Muscle layer of colon (tissue), 2 donors: ENCODE data around the gene PPCDC.

Experiments used
- H3K27ac ChIP-seq: one replicate; pipeline ENCODE4 v1.7.0; 2013; ENCODE audit warnings: low read depth, mild to moderate bottlenecking, low read length, moderate library complexity
- H3K27me3 ChIP-seq, 2 donors: one replicate each; pipeline ENCODE4 v1.7.0; 2013; ENCODE audit warnings: low read length in 2 of 2, mild to moderate bottlenecking in 2 of 2; ENCODE audit not compliant: insufficient read depth in 2 of 2, control insufficient read depth in 1 of 2
- H3K36me3 ChIP-seq: one replicate; pipeline ENCODE4 v1.7.0; 2013; ENCODE audit warnings: mild to moderate bottlenecking, low read length; ENCODE audit not compliant: insufficient read depth
- H3K4me1 ChIP-seq: one replicate; pipeline ENCODE4 v1.7.0; 2013; ENCODE audit warnings: mild to moderate bottlenecking, low read length; ENCODE audit not compliant: insufficient read depth
- H3K4me3 ChIP-seq, 2 donors: one replicate each; pipeline ENCODE4 v1.7.0; 2013; ENCODE audit warnings: low read length in 2 of 2, low read depth in 1 of 2, mild to moderate bottlenecking in 1 of 2, moderate library complexity in 1 of 2
- H3K9ac ChIP-seq: one replicate; pipeline ENCODE4 v1.7.0; 2013; ENCODE audit warnings: low read length
- H3K9me3 ChIP-seq: one replicate; pipeline ENCODE4 v1.7.0; 2013; ENCODE audit warnings: mild to moderate bottlenecking, low read length
- donor health status: abdominal sarcoma.
- donor health status: Adenocarcinoma of cecum.

The PPCDC gene

GRCh38 chr15:75048394-75048793, 25.0 kb downstream of the PPCDC start:
- Histone ChIP-seq H3K27ac (no peak overlapping the region), H3K36me3 (peaks cover 3% of the 10 kb centered on the region), H3K4me3 (no peak overlapping the region), H3K4me1 (peaks cover 43% of the 10 kb centered on the region), H3K9ac (no peak overlapping the region), H3K27me3 (no peaks in the 10 kb centered on the region), H3K9me3 (no peaks in the 10 kb centered on the region)

GRCh38 chr15:75049392-75049791, 26.0 kb downstream of the PPCDC start:
- H3K9ac ChIP-seq = no peak overlapping the region
- H3K4me1 ChIP-seq = peaks cover 33% of the 10 kb centered on the region
- H3K27me3 ChIP-seq = no peaks in the 10 kb centered on the region
- no peak overlapping the region for H3K27ac ChIP-seq
- H3K36me3 ChIP-seq = peaks cover 3% of the 10 kb centered on the region
- H3K4me3 ChIP-seq = no peak overlapping the region
- no peaks in the 10 kb centered on the region for H3K9me3 ChIP-seq

GRCh38 chr15:75050283-75050682, 26.9 kb downstream of the PPCDC start:
- Histone ChIP-seq H3K27me3 (no peaks in the 10 kb centered on the region), H3K9me3 (no peaks in the 10 kb centered on the region), H3K27ac (no peak overlapping the region), H3K36me3 (no peaks in the 10 kb centered on the region), H3K4me3 (no peak overlapping the region), H3K9ac (no peak overlapping the region), H3K4me1 (peaks cover 30% of the 10 kb centered on the region)

GRCh38 chr15:75051191-75051608, 27.8 kb downstream of the PPCDC start:
- Histone ChIP-seq H3K36me3 (no peaks in the 10 kb centered on the region), H3K9me3 (no peaks in the 10 kb centered on the region), H3K27me3 (no peaks in the 10 kb centered on the region), H3K9ac (no peak overlapping the region), H3K4me3 (no peak overlapping the region), H3K27ac (no peak overlapping the region), H3K4me1 (peaks cover 30% of the 10 kb centered on the region)

GRCh38 chr15:75051711-75052110, 28.3 kb downstream of the PPCDC start:
- Histone ChIP-seq H3K27ac (no peak overlapping the region), H3K4me3 (no peak overlapping the region), H3K9me3 (no peaks in the 10 kb centered on the region), H3K36me3 (no peaks in the 10 kb centered on the region), H3K27me3 (no peaks in the 10 kb centered on the region), H3K4me1 (peaks cover 28% of the 10 kb centered on the region), H3K9ac (no peak overlapping the region)

GRCh38 chr15:75052972-75053747, 29.8 kb downstream of the PPCDC start:
- H3K27ac ChIP-seq = no peak overlapping the region
- no peaks in the 10 kb centered on the region for H3K9me3 ChIP-seq
- no peak overlapping the region for H3K4me3 ChIP-seq
- no peak overlapping the region for H3K9ac ChIP-seq
- H3K4me1 ChIP-seq = peaks cover 15% of the 10 kb centered on the region
- H3K27me3 ChIP-seq = no peaks in the 10 kb centered on the region
- no peaks in the 10 kb centered on the region for H3K36me3 ChIP-seq

GRCh38 chr15:75053748-75054125, 30.3 kb downstream of the PPCDC start:
- Histone ChIP-seq H3K36me3 (no peaks in the 10 kb centered on the region), H3K9me3 (no peaks in the 10 kb centered on the region), H3K9ac (no peak overlapping the region), H3K27me3 (no peaks in the 10 kb centered on the region), H3K4me1 (peaks cover 15% of the 10 kb centered on the region), H3K27ac (no peak overlapping the region), H3K4me3 (no peak overlapping the region)

GRCh38 chr15:75054172-75054897, 30.9 kb downstream of the PPCDC start:
- H3K4me1 ChIP-seq = peaks cover 9% of the 10 kb centered on the region
- H3K36me3 ChIP-seq = no peaks in the 10 kb centered on the region
- H3K27ac ChIP-seq = no peak overlapping the region
- no peak overlapping the region for H3K9ac ChIP-seq
- no peaks in the 10 kb centered on the region for H3K9me3 ChIP-seq
- no peak overlapping the region for H3K4me3 ChIP-seq
- H3K27me3 ChIP-seq = no peaks in the 10 kb centered on the region

GRCh38 chr15:75056036-75056435, 32.6 kb downstream of the PPCDC start:
- H3K4me3 ChIP-seq = no peak overlapping the region
- H3K9me3 ChIP-seq = no peaks in the 10 kb centered on the region
- H3K27me3 ChIP-seq = no peaks in the 10 kb centered on the region
- H3K4me1 ChIP-seq = no peaks in the 10 kb centered on the region
- no peaks in the 10 kb centered on the region for H3K36me3 ChIP-seq
- no peak overlapping the region for H3K9ac ChIP-seq
- H3K27ac ChIP-seq = no peak overlapping the region

- H3K27me3 ChIP-seq = no peaks in the 10 kb centered on the region
- no peaks in the 10 kb centered on the region for H3K9me3 ChIP-seq
- H3K9ac ChIP-seq = no peak overlapping the region
- H3K36me3 ChIP-seq = no peaks in the 10 kb centered on the region
- no peak overlapping the region for H3K4me3 ChIP-seq
- no peaks in the 10 kb centered on the region for H3K4me1 ChIP-seq
- no peak overlapping the region for H3K27ac ChIP-seq
Observed at GRCh38 chr15:75058127-75058905, 34.9 kb downstream of the PPCDC start.

GRCh38 chr15:75059607-75060006, 36.2 kb downstream of the PPCDC start:
- Histone ChIP-seq H3K4me3 (no peak overlapping the region), H3K4me1 (no peaks in the 10 kb centered on the region), H3K9me3 (no peaks in the 10 kb centered on the region), H3K27ac (no peak overlapping the region), H3K27me3 (no peaks in the 10 kb centered on the region), H3K36me3 (no peaks in the 10 kb centered on the region), H3K9ac (no peak overlapping the region)
